HepG2 (cell line): ENCODE results near the gene NFATC1.

ENCODE experiments used
- IRF2 ChIP-seq: IDR thresholded peaks from 2 replicates; pipeline ENCODE4 v1.6.1; 2018; ENCODE audit warnings: missing genetic modification reagents, missing compliant biosample characterization
- KMT2A ChIP-seq: sonication (generic); formaldehyde crosslinking; IDR thresholded peaks from 2 replicates; pipeline ENCODE4 v1.4.0; 2020; ENCODE audit warnings: missing genetic modification reagents
- SIN3A ChIP-seq: IDR thresholded peaks from 2 replicates; pipeline ENCODE4 v1.6.1; 2011; ENCODE audit warnings: low read depth, mild to moderate bottlenecking, control low read depth, low read length, borderline replicate concordance
- ZFAT ChIP-seq: sonication (generic); formaldehyde crosslinking; conservative IDR thresholded peaks from 2 replicates; pipeline ENCODE4 v1.8.1; 2023; ENCODE audit warnings: missing genetic modification reagents, inconsistent platforms
- ZNF207 ChIP-seq: fragments of 450-650 bp; IDR thresholded peaks from 2 replicates; pipeline ENCODE4 v1.6.1; 2016; ENCODE audit warnings: antibody characterized with exemption, borderline replicate concordance
- ZNF598 ChIP-seq: sonication (generic); formaldehyde crosslinking; IDR thresholded peaks from 2 replicates; pipeline ENCODE4 v1.5.1; 2020; ENCODE audit warnings: mild to moderate bottlenecking, missing genetic modification reagents, borderline replicate concordance
- TF ChIP-seq, protein P1 (sequence below): sonication (generic); formaldehyde crosslinking; IDR thresholded peaks from 2 replicates; pipeline ENCODE4 v1.4.0; 2020; ENCODE audit warnings: missing genetic modification reagents
- TF ChIP-seq, protein P2 (sequence below): sonication (generic); formaldehyde crosslinking; IDR thresholded peaks from 2 replicates; pipeline ENCODE4 v1.5.0; 2020; ENCODE audit warnings: mild to moderate bottlenecking, missing genetic modification reagents, moderate library complexity

DNA sequence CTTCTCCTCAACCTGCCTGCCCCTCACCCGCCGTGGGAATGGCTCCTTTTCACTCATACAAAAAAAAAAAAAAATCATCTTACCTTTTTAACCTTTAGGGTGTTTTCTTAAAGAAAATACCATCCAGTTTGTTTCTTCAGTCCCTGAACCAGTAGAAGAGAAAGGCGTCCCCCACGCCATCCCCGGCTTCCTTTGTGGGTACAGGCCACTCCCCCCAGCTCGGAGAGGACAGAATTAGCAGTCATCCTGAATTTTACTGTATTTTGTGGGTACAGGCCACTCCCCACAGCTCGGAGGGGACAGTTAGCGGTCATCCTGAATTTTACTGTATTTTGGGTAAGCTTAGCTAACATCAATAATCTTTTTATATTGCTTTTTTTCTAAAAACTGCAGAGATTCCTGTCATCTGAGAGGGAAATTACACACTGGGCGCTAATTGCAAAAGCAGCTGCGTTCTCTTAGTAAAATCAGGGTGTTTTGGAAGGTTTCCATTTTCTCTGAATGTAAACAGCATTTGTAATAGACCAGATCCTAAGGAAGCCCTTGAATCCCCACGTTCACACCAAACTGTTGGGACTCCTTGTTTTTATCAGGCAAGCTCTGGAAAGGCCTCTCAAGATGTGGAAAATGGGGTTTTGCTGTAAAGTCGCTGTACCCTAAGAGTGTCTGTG, 72.5 kb downstream of the NFATC1 start:
- TF ChIP-seq ZFAT (CRISPR knock-in tag) (no peak), KMT2A (no peak), ZNF207 (no peak), IRF2 (CRISPR knock-in tag) (no peak), SIN3A (no peak), ZNF598 (CRISPR knock-in tag) (no peak)
- TF ChIP-seq, protein P1, sequence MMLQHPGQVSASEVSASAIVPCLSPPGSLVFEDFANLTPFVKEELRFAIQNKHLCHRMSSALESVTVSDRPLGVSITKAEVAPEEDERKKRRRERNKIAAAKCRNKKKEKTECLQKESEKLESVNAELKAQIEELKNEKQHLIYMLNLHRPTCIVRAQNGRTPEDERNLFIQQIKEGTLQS (CRISPR knock-in tag): no peak
- TF ChIP-seq, protein P2, sequence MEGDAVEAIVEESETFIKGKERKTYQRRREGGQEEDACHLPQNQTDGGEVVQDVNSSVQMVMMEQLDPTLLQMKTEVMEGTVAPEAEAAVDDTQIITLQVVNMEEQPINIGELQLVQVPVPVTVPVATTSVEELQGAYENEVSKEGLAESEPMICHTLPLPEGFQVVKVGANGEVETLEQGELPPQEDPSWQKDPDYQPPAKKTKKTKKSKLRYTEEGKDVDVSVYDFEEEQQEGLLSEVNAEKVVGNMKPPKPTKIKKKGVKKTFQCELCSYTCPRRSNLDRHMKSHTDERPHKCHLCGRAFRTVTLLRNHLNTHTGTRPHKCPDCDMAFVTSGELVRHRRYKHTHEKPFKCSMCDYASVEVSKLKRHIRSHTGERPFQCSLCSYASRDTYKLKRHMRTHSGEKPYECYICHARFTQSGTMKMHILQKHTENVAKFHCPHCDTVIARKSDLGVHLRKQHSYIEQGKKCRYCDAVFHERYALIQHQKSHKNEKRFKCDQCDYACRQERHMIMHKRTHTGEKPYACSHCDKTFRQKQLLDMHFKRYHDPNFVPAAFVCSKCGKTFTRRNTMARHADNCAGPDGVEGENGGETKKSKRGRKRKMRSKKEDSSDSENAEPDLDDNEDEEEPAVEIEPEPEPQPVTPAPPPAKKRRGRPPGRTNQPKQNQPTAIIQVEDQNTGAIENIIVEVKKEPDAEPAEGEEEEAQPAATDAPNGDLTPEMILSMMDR (CRISPR knock-in tag): no peak
